HG03108 (cell line): ENCODE measurements around the gene MMP27.
A peak's percentile ranks its signal among the peaks of the same experiment; 100 is the strongest.
"Not testable (repeated sequence)": the region's sequence is repeated elsewhere in the genome, so short reads cannot be mapped to it uniquely, and the experiment has no call there.

Experiments
- ATAC-seq: cut with Tn5 transposase; IDR thresholded peaks from one replicate; pipeline ENCODE4 v1.9.1; 2021; ENCODE audit warnings: moderate library complexity; ENCODE audit not compliant: unreplicated experiment

Gene MMP27, protein sequence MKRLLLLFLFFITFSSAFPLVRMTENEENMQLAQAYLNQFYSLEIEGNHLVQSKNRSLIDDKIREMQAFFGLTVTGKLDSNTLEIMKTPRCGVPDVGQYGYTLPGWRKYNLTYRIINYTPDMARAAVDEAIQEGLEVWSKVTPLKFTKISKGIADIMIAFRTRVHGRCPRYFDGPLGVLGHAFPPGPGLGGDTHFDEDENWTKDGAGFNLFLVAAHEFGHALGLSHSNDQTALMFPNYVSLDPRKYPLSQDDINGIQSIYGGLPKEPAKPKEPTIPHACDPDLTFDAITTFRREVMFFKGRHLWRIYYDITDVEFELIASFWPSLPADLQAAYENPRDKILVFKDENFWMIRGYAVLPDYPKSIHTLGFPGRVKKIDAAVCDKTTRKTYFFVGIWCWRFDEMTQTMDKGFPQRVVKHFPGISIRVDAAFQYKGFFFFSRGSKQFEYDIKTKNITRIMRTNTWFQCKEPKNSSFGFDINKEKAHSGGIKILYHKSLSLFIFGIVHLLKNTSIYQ

DNA sequence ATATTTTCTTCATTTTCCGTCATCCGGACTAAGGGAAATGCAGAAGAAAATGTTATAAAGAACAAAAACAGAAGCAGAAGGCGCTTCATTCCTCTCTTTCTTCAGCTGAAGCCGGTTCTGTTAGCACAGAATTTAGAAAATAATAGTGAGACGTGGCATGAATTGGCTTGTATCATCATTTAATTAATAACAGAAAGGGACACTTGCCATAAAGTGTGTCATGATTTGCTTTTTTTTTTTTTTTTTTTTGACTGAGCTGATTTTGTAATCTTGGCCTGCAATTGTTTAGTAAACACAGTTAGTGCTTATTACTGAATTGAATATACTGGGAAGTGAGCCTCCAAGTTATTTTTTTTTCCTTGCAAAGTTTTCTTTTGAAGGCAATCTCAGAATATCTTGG, at the start of gene MMP27:
TSS of gene MMP27 (minus strand) at position 144 of the 400 bp plus-strand sequence. CDS start at position 89, 55 bp downstream.
- no peak for ATAC-seq

DNA sequence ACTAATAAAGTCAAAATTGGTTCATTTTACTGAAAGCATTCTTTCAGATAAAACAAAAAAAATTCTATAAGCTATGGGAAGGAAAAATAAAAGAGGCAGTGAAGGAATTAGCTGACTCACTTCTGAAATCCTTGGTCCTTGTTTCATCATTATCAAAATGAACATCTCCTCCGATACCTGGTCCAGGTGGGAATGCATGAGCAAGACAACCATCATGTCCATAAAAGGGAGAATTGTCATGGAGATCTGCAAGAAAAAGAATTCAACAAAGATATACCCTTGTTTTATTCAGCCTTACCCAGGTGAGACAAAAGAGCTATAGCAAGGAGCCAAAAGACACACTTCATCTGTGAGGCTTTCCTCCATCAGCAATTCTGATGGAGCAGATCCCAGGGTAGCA, 47.7 kb upstream of the MMP27 start:
- no peak for ATAC-seq

DNA sequence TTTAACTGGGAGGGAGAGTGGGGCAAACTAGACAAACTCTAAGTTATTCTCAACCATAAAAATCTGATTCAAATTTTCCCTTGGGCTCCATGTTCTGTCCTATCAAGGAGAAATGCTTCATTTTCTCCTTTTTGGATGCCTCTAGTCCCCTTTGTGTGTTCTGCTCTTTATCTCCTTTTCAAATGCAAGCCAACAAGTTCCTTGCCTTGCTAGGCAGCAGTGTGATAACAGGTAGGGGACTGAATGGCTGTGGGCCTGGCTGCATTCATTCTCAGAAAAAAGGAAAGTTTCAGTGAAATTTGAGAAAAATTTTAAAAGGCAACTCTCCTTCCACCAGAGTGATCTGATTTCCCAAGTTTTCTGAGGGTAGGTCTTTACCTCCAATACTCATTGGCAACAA, 46.1 kb upstream of the MMP27 start:
- no peak for ATAC-seq

DNA sequence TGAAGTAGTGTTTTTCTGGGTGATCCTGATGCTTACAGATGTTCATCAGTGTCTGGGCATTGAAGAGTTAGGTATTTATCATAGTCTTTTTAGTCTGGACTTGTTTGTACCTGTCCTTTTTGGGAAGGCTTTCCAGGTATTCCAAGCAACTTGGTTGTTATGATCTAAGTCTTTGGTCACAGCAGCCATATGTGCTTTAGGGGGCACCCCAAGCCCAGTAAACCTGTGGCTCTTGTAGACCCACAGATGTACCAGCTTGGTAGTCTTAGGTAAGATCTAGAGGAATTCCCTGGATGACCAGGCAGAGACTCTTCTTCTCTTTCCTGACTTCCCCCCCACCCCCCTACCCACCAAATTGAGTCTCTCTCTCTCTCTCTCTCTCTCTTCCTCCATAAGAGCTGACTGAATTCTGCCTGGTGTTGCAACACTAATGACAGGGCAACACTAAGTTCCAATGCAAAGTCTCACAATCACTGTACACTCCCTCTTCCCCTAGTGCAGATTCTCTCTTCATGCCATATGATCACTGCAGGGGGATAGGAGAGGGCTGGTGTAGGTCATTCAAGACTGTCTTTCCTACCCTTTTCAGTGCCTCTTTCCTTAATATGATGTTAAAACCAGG, 43.6 kb upstream of the MMP27 start:
- no peak for ATAC-seq

DNA sequence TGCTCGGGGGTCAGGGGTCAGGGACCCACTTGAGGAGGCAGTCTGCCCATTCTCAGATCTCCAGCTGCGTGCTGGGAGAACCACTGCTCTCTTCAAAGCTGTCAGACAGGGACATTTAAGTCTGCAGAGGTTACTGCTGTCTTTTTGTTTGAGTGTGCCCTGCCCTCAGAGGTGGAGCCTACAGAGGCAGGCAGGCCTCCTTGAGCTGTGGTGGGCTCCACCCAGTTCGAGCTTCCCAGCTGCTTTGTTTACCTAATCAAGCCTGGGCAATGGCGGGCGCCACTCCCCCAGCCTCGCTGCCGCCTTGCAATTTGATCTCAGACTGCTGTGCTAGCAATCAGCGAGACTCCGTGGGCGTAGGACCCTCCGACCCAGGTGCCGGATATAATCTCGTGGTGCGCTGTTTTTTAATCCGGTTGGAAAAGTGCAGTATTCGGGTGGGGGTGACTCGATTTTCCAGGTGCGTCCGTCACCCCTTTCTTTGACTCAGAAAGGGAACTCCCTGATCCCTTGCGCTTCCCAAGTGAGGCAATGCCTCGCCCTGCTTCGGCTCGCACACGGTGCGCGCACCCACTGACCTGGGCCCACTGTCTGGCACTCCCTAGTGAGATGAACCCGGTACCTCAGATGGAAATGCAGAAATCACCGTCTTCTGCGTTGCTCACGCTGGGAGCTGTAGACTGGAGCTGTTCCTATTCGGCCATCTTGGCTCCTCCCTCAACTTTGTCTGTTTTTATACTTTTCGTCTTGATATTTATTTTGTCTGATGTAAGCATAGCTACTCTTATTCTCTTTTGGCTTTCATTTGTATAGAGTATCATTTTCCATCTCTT, 41.4 kb upstream of the MMP27 start:
- not testable (repeated sequence) for ATAC-seq

DNA sequence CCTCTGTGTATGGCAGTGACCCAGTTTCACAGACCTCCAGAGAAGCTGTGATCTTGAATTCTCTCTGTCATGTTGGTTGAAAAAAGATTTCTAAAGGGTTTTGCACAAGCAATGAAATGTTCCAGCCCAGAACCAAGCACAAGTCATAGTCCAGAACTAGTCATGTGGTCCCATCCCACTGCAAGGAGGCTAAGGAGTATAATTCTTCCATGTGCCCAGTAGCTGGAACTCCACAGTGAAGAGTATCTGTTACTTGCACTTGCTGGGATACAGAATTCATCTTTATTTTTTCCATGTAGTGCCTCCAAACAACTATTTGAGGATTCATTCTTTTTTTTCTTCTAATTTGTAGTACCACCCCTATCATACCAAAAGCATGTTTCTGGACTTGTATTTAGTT, 29.1 kb upstream of the MMP27 start:
- no peak for ATAC-seq

DNA sequence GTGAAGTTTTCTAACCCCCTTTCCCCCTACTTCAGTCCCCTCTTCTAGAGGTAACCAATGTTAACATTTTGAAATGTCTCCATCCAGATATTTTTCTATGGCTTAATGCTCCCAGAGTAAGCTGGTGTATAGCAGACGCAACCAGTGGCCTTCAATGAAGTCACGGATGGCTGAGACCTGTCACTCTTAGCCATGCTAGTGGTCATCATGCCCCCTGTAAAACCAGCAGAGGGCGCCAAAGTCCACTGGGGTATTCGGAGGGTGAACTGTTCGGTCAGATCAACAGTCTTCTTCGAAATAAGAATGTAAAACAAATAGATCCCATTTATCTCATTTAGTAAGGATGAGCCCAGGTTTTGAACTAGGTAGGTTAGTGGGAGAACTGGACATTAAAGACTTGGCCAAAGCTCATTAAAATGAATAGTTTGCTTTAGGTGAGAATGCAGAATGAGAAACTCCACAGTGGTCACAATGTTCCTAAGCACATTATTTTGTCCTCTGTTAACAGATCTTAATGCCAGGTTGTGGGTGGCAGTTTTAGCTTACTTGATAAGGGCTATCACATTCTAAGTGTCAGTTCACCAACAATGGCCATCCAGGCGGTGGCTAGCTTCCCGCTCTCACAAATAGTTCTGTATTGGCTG, 27.8 kb upstream of the MMP27 start:
- ATAC-seq: peak; percentile 74

DNA sequence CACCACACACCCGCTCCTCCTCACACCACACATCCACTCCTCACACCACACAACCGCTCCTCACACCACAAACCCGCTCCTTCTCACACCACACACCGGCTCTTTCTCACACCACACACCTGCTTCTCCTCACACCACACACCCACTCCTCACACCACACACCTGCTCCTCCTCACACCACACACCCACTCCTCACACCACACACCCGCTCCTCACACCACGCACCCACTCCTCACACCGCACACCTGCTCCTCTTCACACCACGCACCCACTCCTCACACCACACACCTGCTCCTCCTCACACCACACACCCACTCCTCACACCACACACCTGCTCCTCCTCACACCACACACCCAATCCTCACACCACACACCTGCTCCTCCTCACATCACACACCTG, 25.4 kb upstream of the MMP27 start:
- ATAC-seq: not testable (repeated sequence)

DNA sequence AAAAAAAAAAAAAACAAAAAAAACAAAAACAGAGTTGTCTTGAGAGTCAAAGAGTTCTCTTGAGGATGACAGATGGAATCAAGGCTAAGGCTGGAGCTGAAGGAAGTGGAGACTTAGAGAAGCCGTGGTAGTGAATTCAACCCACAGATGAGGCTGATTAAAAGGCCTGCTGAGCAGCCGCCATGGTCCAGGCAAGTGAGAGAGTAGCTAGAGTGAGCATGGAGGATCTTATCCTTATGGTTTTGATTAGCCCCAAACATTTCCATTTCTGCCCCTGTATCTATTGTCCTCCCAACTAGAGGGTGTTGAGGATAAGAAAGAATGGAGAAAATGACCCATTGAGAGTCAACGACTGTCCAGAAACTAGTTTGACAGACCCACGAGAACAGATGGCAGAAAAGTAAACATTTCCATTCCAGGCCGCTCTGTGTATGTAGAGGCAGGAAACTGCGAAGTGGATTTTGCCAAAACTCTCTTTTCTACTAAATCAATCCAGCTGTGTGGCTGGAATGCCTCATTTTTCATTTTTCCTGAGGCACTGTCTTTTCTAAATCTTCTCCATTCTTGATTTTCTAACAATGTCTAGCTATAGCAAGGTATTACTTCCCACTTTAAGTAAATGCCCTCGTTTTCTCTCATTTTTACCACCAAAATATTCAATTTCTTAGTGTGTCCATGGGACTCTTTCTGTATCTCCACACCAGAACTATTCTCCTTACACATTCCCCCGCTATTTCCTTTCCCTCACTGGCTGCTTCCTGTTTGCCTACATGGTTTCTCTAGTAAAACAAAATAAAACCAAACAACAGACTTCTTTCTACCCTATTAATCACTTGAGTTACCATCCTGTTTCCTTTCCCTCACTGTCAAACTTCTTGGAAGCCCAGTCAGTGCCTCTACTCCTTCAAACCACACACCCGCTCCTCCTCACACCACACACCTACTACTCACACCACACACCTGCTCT, 24.6 kb upstream of the MMP27 start:
- no peak for ATAC-seq

DNA sequence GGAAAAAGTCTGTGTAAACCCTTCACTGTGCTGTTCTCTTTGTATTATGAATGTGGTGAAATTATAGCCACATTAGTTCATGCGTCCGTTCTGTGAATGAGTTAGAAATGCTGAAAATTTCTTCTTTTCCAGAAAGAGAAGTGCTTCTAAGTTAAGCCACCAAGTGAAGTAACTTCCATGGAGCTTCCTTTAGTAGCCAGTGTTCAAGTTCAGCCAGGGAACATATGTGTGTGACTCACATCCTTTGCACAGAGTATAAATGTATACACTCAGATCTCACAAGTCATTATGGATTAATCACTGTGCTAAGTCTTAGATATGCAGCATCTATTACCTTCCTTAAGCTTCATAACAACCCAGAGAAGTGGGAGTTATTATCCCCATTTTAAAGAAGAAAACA, 22.3 kb upstream of the MMP27 start:
- no peak for ATAC-seq

DNA sequence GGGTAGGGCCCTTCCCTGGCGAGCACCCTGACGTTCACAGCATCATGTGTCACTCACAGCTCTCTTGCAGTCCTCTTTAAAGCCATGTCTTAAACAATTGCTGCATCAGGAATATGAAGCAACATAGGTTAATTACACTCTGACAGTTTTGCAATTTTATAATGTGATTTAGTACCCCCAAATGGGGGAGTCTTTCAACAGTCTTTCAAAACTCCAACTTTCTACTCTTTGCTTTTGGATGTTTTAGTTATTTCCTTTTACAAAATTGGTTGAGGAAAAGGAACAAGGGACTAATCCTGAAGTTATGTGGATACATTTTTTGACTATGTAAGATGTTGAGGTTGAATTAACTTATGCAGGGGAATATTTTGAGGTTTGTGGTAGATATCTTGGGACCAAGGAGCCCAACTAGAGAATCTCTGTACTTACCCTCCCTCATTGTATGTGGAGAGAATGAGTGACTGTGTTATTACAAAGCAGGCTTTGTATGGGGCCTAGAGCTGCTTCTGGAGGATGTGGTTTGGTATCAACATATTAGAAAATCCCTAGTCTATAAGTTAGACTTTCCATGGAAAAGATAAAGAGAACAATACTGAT, 19.4 kb upstream of the MMP27 start, which contains the start of gene MMP8:
TSS of gene MMP8 (minus strand) at position 51 of the 597 bp plus-strand sequence. CDS start 99 bp downstream, outside the sequence.
- ATAC-seq: no peak

DNA sequence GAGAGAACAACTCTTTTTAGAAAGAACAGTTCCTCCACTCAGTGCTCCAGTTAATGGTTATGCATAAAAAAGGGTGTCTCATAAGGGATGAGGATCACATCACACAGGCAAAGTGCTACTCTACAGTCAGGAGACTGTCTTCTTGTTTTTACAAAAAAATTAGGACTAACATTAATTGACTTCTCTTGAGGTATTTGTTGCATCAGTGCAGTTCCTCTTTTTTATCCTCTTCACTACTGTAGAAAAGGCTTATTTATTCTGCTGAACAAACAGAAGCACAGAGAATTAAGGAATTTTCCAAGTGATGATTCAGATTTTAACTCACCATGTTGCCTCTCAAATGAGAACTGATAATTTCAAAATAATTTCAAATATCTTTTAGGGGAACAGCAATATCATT, 17.3 kb upstream of the MMP27 start:
- no peak for ATAC-seq

DNA sequence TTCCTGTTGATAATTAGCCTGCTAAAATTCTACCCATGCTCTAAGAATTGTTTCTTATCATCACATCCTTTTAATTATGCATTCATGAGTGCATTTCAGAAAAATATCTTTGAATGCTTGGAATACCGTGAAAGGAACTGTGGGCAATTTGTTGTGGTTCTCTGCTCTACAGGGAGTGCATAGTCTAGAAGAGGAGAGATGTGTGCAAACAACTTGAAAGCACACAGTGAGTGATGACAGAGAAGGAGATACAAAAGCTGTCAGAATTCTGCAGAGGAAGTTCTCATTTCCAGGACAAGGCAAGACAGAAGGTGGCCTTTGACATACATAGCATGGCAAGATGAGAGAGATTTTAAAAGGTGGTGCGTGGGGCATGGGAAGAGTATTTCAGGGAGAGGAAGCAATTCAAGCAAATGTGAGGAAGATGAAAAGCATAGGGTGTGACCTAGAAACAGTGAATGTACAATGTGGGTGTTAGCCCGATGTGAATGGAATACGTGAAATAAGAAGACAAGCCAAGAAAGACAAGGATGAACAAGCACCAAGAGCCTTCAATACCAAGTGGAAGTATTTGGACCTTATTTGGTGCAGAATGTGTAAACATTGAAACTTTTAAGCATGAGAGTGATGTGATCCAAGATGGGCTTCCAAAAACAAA, 14.2 kb upstream of the MMP27 start:
- ATAC-seq: no peak

DNA sequence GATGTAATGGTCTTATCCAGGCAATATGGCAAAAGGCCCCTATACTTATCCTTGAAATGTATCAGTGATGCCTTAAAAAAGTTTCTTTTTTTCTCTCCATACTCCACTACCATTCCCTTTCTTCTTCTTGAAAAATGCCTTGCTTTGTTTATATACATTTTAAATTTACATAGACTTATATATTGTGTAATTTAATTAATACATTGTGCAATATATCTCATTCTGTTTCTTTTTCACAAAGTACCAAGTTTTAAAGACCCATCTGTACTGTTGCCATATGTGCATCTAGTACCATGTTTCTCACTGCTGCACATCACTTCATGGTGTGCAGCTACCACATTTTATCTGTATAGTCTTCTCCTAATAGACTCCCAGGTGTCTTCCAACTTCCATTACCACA, 11.7 kb upstream of the MMP27 start:
- no peak for ATAC-seq

DNA sequence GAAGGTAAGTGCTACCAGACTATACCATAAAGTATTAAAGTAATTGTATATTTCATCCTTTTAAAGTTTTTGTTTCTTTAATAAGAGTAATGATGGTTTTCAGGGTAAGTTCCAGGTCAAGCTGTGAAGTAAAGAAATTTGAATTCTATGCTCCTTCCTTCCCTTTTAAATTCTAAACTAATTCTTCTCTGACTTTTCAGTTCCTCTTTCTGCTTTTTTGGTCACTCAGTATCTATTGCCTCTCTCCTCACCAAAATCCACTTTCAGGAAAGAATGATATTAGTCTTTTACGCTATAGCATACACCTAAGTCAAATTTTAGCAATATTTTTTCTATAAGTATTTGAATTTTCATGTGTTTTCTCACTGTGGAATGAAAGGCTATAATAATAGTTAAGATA, 11.0 kb upstream of the MMP27 start:
- ATAC-seq: peak; percentile 39

DNA sequence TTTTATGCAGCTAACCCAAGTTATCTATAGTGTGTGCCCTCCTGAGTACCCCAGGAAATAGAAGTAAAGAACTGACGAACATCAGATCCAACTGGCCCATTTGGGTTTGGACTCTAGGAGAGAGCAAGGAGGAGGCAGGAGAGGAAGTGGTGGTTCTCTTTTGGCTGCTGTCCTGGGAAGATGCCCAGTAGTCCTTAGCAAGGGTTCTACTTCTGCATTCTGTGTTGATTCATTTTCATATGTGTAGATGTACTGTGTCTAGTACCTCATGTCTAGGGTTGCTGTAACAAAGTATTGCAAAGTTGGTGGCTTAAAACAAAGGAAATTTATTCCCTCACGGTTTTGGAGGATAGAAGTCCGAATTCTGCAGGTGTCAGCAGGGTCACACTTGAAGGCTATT, 6.6 kb upstream of the MMP27 start:
- ATAC-seq: no peak

DNA sequence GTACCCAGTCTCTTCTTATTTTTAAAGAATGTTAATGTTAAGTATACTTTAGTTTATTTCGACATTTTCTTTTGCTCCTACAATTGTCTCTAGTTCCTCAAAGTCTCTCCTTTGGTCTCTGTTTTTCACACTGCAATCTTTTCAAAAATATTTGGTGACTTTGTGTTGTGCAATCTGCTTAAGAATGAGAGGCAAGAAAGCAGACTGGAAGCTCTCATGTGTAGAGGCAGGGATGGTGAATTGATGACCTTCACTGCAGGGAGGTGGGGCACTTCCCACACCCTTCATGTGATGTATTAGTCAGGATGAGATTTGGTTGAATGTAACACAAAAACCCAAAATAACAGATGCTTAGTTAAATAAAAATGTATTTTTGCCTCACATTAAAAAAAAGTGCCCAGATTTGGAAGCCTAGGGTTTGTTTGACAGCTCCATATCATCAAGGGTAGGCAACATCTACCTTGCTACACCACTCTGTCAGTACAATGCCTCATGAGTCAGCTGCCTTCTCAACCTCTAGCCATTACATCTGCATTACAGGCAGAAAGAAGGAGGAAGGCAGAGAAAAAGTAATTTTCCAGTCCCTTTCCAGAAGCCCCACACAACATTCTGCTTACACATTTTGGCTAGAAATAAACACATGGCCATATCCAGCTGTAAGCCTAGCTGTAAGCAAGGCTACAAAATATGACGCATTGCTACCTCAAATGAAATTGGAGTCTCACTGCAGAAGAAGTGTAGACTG, 3.8 kb upstream of the MMP27 start:
- ATAC-seq: no peak

DNA sequence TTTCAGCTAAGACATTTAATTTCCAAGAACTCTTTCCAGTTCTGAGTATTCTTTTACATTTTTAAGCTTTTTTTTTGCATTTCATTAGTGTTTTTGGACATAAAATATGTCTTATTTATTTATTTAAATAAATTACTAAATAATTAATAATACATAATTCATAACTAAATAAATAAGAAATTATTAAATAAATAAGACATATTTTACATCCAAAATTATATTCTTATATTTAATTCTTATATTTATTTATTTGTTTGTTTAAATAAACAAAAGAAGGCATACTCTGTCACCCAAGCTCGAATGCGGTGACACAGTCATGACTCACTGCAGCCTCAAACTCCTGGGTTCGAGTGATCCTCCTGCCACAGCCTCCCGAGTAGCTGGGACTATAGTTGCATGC, 3.1 kb upstream of the MMP27 start:
- ATAC-seq: no peak
